ENCODE measurements around the gene AGR2.
"Not testable (repeated sequence)": the region's sequence is repeated elsewhere in the genome, so short reads cannot be mapped to it uniquely, and the experiment has no call there.

AGR2 gene

DNA sequence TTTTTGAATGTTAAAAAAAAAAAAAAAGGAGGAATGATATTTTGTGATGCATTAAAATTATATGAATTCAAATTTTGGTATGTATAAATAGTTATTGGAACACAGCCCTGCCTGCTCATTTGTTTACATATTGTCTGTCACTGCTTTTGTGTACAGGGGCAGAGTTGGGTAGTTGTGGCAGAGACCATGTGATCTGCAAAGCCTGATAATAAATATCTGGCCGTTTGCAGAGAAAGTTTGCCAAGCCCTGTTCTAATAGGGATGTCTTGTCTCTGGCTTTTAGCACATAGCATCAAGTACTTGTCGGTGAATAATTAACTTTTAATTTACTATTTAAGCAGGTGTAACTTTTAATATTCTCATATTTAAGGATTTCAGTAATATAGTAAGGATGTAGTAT lies 31.5 kb downstream of the AGR2 start:
- no peak for DNase-seq

DNA sequence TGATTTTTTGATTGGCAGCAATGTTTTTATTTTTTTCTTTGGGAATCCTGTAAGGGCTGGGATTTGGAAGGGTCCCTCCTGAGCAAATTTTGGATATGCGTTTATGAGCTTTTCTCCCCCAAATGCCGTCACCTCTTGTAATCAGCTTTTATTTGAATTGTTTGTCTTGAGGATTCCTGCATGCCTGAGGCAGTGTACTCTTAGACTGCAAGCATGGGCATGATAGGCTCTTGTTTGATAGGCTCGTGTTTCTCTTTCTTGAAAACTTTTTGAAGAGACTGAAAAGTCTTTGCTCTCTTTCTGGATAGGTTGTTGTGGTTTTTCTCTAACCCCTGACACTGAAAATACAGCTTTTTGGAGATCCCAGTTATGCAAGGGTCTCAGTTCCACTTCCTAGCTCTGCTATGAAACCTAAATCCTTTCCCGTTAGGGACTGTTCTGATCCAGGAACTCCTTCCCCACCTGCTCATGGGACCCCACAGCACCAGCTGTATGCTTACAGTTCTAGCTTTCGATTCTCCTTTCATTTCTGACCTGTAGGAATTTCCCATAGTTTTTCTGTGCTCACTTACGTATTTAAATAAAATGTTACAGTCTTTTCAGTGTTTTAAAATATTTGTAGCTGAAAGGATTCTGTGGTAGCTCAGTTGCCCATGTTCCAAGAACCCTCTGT lies 34.0 kb downstream of the AGR2 start:
- DNase-seq, result no peak

DNA sequence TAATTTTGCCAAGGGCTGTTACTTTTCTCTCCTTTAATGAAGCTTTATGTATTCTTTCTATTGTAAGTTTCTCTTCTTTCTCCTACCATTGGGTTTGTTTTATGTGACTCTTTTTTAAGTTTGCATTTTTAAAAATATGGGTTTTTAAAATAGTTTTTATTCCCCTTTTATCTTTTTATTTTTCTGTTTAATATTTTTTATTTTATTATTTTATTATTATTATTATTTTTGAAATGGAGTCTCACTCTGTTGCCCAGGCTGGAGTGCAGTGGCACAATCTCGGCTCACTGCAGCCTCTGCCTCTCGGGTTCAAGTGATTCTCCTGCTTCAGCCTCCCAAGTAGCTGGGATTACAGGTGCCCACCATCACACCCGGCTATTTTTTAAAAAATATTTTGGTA lies 34.8 kb downstream of the AGR2 start:
- DNase-seq, result not testable (repeated sequence)

DNA sequence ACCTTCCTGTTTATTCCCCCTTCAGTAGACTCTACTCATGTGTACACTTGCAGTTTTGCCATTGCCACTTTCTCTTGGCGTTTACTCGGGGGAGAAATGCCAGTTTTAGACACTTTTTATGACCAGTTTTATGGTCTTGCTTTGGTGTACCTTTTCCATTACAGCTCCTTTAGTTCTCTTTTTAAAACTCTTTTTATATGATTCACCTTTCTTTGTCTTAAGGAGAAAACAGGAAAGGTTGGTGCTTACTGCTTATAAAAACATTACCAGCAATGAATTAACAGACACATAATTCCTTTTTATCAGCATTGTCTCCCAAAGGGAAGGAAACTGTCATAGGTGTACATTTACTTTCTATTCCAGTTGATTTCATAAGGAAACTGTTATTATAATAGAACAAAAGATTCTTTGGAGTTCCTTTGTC lies 39.4 kb downstream of the AGR2 start:
- no peak for DNase-seq

DNA sequence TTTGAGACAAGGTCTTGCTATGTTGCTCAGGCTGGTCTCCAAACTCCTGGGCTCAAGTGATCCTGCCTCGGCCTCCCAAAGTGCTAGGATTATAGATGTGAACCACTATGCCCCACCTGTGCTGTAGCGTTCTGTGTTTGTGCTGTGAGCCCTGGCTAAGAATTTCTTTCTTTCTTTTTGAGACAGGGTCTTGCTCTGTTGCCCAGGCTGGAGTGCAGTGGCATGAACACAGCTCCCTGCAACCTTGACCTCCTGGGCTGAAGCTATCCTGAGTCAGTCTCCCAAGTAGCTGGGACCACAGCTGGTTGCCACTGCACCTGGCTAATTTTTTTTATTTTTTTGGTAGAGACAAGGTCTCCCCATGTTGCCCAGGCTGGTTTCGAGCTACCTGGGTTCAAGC lies 39.9 kb downstream of the AGR2 start:
- no peak for DNase-seq

DNA sequence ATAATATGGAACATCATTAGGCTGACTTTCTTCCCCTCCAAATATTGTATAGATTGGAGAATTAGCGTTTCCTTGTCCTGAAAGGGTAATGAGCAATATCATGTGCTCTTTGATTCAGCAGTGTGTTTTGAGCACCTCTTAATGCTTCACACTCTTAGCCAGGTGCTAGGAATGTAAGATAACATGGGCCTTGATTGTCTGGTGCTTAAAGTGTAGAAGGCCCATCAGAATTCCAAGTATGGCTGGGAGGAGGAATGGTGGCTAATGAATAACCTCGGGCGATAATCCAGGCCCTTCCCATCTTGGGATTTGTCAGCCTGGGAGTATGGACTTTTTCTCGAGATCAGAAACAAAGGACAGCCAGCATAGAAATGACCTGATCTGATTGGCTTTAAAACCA lies 42.6 kb downstream of the AGR2 start:
- no peak for DNase-seq

DNA sequence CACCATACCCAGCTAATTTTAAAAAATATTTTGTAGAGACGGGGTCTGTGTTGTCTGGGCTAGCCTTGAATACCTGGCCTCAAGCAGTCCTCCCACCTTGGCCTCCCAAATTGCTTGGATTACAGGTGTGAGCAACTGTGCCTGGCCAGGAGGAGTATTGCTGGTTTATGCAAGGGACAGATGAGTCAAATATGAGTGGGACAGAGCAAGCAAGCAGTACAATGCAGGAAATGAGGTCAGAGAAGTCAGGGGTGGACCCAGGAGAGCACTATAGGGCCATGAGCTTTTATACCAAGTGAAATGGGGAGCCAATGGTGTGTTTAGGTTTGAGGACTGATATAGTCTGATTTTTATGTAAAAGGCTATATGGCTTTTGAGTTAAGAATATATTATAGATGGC lies 45.0 kb downstream of the AGR2 start:
- DNase-seq, result no peak

DNA sequence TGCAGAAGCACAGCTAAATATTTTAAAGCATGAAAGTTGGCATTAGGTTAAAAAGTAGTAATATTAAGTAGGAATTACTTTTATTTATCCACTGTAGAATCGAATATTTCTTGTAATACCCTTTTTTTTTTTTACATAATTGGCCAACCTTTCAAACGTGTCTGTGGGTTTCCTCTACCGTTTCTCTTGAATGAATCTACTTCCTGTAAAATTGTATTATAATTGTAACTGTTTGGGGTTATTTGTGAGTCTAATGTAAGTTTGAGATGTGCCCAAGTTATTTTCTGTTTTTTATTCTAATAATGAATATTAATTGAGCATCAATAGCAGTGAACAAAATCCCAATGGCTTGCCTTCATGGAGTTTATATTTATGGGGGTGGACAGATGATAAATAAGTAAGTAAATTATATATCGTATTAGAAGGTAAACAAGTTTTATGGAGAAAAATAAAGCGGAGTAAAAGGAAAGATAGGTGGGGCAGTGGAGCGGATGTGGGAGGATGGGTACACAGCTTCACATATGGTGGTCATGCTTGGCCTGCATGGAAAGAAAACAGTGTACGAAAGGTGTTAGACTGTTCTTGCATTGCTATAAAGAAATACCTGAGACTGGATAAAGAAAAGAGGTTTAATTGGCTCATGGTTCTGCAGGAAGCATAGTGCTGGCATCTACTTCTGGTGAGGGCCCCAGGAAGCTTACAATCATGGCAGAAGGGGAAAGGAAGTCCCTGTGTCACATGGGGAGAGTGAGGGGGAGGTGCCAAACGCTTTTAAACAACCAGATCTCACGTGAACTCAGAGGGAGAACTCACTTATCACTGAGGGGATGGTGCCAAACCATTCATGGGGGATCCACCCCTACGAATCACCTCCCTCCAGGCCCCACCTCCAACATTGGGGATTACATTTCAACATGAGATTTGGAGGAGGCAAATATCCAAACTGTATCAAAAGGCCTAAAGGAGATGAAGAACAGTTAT lies 45.9 kb downstream of the AGR2 start:
- no peak for DNase-seq

DNA sequence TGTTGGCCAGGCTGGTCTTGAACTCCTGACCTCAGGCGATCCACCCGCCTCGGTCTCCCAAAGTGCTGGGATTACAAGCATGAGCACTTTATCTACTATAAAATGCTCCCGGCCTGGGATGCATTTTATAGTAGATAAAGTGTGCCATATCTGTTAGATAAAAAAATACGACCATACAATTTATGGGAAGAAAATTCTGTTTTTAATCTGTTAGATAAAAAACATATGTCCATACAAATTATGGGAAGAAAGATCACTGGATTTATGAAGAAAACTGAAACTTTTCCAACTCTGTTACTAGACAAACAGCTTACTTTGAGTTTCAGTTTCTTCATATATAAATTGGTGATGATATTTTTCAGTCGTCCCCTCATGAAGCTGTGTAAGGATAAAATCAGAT lies 46.8 kb downstream of the AGR2 start:
- no peak for DNase-seq

DNA sequence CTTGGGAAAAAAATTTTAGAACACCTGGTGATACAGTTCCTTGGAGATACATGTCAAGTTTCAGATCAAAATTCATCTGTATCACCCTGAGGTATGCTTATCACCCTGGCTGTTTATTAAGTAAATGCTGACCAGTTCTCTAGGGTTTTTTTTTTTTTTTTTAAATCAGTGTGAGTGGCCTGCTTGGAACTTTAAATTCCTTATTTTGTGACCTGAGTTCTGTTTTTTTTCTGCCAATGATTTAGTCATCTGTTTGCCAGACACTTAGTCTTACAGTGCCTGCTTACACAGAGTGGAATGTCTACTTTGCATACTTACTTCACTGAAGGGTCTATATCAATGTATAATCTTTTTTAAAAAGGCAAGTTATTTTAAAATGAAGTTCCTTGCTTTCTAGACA lies 49.4 kb downstream of the AGR2 start:
- no peak for DNase-seq

DNA sequence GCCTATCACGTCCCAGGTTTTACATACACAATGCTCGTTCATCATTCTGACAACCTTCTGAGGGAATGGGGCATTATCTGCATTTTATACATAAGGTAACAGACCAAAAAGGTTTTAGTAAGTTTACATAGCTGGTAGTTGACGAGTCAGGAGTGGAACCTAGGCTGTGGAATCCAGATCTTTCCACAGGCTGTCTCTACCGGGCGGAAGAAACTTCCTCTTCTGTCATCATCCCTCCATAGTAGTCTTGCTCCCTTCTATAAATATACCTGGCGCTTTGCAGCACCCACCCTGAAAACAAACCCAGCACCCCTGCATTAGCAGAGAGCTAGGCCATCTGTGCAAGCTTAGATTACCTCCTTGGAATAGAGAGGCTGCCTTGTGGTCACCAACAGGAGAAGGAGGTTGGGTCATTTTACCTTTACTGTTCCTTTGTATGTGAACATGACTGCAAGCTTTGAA lies 49.9 kb downstream of the AGR2 start:
- DNase-seq, result peak; percentile 32

DNA sequence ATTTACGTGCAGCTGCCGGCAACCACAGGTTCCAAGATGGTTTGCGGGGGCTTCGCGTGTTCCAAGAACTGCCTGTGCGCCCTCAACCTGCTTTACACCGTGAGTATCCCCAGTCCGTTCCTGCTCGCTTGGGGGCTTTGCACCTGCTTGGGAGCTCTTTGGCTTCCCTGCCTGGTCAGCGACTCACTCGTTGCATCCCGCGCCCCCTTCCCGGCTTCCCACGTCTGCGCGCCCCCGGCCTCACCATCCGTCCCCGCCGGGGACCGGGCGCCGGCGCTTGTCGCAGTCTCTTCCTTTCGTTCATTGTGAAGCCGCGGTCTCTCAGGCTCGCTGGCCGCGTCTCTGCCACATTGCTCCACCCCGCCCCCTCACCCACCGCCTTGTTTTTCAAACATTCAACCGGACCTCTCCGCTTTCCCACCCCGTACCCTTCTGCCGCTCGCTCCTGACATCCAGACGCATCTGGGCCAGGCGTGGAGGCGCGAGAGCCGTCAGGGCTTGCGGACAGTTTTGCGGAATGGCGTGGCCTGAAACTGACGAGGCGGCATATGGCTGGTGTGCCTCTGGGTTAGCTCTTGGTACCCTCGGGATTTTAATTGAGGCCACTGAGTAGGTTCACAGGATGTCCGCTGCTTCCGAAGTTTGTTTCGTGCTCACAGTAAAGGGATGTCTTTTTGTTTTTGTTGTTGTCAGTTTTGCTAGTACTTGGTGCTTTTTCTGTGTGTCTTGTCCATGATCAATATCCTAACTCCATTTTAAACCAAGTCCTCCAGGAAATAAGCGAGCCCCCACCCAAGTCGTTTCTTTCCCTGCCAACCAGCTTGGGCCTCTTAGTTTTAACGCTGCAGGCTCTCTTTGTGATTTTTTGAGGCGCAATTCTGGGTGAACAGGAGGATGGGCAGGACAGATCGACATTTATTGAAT lies 50.6 kb downstream of the AGR2 start:
- DNase-seq, result peak; percentile 50

DNA sequence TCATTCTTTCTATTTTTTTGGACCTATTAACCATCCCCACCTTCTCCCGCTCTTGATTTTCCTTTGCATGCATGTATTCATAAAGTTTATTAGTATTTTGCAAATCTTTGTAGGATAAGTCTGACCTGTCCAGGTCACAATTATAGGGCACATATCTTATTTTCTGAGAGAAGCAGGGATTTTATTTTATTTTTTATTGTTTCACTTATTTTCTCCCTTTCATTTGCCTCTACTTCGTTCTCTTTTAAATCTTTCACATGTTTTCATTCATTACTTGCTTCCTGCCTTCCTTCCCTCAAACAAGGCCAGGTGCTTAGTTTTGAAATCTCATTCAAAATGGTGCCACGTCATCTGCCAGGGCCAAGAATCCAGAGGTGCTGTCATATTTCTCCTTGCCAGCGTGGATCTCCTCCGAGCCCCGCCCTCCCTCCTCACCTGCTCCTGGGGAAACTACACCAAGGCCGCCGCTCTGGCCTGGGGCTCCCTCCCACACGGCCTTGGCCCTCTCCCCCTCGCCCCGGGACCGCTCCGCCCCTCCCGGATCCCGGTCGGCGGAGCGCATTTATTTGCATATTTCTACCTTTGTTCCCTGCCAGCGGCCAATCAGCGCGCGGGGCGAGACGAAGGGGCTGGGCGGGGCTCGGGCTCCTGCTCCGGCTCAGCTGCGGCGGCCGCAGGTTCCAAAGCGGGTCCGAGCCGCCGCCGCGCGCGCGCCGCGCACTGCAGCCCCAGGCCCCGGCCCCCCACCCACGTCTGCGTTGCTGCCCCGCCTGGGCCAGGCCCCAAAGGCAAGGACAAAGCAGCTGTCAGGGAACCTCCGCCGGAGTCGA lies 51.5 kb downstream of the AGR2 start, which contains the start of gene TSPAN13:
Gene TSPAN13, plus strand, starts transcription at position 654 of the 830 bp plus-strand sequence. CDS start 213 bp downstream, outside the sequence.
- peak; percentile 97 for DNase-seq

DNA sequence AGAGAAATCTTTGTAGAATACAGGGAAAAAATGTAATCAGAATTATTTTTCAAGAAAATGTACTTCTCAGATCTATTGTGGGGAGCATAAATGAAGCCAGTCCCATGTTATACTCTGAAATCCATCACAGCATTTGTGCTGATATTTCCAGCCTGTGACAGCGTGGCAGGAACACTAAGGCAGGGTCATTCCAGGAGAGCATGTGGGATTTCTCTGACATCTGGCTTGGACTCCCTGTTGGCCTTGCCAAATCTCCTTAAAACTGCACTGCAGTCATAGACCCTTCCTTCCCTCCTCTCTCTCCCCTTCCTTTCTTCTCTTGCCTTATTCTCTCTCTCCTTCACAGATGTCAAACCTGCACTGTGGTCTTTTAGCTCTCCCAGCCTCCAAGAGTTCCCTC lies 57.7 kb downstream of the AGR2 start:
- DNase-seq, result no peak

DNA sequence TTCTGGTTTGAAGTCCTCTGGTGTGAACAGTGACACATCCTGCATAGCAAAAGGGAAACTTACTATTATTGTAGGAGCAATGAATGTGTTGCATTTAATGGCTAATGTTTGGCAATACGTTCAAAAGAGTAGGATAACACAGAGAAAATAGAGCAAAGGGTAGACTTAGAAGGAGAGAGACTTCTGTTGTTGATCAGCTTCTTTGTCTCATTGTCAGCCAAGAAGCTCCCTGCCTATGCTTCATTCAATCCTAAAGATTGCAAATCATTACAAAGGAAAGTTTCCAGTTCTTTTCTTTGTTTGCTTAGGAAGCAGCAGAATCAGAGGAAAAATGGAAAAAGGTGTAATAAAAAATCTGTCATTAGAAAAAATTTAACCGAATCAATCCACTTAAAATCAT lies 59.2 kb downstream of the AGR2 start:
- DNase-seq, result no peak

DNA sequence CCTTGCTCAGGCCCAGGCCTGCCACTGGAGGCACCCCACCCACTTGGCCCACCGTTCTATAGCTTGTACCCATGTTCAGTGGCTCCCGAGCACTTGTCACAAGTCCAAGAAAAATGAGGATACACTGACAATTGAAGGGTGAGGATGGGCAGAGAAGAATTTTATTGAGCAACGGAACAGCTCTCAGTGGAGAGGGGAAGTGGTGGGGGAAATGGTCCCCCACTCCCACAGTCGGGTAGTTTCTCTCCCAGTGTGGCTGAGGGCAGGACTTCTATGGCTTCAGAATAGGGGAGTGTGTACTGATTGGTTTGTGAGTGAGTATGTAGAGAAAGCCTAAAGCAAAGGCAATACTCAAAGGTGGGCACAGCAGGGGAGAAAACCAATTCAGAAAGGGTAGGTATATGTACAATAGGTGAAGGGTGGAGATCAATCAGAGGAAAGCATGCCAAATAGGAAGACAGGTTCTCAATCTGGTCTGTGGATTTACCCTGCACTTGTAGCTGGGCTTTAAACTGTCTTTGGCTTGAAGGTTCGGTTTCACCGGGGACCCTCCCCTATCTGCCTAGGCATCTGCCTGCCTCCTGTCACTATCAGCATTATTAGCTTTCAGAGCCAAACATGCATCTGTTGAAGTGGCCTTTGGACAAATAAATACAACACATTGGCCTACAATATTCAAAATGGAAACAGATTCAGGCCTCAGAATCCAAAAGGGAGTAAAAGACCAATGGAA lies 60.1 kb downstream of the AGR2 start:
- DNase-seq, result no peak

DNA sequence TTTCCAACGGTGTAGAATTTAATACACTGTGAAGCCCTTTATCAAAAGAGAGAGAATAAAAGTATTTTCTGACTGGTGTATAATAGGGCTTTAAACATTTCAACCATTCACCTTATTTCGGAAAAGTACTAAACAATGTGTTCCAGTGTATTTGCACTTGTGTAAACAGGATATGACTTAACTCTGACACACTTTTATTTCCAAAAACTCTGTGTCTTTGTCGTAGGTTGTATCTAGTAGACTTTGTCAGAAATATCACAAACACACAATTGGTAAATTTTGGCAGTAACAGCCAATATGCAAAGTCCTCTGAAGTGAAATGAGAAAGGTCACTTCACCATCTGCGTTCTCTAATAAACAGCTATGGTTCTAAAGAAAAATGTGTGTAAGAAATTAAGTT lies 61.6 kb downstream of the AGR2 start:
- DNase-seq, result no peak

DNA sequence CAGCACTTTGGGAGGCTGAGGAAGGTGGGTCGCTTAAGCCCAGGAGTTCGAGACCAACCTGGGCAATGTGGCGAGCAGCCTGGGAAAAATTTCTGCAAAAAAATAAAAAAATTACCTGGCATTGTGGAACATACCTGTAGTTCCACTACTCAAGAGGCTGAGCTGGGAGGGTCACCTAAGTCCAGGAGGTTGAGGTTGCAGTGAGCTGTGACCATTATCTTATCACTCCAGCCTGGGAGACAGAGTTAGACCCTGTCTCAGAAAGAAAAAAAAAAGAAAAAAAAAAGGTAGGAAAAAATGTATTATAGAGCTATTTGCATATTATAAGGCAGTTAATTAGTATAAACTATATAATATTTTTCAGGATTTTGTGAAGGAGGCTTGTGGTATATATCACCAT lies 62.3 kb downstream of the AGR2 start:
- no peak for DNase-seq

Measured in RPMI8226 (cell line).